HG03469 (cell line): ENCODE measurements around the gene SEC11A.
A peak's percentile ranks its signal among the peaks of the same experiment; 100 is the strongest.
"Not testable (repeated sequence)": the region's sequence is repeated elsewhere in the genome, so short reads cannot be mapped to it uniquely, and the experiment has no call there.

Experiments
- ATAC-seq: cut with Tn5 transposase; IDR thresholded peaks from one replicate; pipeline ENCODE4 v1.9.1; 2021; ENCODE audit warnings: mild to moderate bottlenecking, moderate library complexity, moderate number of reproducible peaks; ENCODE audit not compliant: unreplicated experiment

Gene SEC11A

DNA sequence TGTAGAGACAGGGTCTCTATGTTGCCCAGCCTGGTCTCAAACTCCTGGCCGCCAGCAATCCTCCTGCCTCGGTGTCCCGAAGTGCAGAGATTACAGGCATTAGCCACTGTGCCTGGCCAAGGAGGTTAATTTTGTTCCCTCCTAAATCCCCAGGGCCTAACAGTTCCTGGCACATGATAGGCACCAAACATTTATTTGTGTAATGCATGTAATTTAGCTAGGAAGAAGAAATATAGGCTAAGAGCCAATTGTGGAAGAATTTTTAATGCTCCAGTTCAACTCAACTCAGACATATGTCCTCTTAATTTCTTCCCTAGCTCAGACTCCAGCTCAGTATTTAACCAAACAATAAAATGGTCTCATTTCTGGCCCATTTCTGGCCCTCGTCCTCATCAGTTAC is 24.8 kb upstream of the SEC11A start:
- no peak for ATAC-seq

DNA sequence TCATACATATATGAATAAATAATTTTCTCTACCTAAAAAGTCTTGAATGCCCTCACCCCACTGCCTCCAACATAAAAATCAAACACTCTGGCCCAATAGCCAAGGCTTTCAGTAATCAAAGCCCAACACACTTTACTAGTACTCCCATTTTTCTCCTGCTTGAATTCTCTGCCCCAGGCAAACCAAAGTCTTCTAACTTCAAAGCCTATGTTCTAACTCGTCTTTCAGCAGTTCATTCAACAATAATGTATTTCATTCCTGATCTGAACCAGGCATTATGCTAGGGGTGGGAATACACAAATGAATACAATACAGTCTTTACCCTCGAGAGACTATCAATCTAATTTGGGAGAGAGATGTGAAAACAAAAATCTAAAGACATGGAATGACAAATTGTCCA is 21.1 kb upstream of the SEC11A start:
- ATAC-seq: no peak

DNA sequence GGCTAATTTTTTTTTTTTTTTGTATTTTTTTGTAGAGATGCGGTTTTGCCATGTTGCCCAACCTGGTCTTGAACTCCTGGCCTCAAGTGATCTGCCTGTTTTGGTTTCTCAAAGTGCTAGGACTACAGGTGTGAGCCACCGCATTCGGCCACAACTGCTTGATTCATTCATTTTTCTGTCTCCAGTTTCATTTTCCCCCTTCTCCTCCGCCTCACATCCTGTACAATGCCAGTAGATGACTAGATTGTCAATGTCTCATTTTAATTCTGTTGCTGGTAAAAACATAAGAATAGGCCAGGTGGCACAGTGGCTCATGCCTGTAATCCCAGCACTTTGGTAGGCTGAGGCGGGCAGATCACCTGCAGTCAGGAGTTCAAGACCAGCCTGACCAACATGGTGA is 20.4 kb upstream of the SEC11A start:
- ATAC-seq: no peak

DNA sequence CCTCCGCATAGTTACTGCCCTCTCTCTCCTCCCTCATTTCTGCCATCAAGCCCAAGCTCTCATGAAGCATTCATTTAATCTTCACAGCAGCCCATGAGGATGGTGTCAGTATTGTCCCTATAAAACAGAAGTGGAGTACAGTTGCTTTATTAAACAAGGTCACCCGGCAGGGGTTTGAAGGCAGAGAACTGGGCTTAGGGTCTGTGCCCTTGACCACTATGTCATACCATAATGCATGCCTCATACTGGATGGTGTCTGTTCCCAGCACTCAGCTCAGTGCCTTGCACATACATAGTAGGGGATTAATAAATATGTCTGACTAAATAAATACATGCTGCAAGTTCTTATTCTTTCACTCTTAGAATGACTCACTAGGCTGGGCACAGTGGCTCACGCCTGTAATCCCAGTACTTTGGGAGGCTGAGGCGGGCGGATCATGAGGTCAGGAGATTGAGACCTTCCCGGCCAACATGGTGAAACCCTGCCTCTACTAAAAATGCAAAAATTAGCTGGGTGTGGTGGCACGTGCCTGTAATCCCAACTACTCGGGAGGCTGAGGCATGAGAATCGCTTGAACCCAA is 19.6 kb upstream of the SEC11A start:
- ATAC-seq: peak; percentile 34

DNA sequence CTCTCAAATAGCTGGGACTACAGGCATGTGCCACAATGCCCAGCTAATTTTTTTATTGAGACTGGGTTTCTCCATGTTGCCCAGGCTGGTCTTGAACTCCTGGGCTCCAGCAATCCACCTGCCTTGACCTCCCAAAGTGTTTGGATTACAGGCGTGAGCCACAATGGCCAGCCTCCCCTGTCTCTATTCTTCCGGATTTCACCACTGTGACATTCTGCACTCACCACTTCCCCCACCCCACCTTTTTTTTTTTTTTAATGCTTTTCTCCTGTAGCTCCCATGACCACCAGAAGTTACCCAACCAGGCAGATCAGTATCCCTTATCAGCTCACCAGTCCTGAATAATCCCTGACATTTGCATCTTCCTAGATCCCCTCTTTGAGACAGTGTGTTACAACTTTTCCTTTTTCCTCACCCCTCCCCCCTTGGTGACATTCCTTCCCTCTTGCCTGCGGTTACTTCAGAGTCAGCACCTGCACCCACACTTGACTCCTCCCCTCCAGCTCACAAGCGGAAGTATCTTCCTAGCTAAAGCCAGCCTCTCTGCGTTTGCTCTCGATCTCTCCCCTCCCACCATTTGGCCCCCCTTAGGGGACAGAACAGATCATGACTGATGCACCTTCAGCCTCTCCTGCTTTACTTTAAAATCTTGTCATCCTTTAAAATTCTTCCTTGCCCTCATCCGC is 19.0 kb upstream of the SEC11A start:
- ATAC-seq: peak; percentile 56

DNA sequence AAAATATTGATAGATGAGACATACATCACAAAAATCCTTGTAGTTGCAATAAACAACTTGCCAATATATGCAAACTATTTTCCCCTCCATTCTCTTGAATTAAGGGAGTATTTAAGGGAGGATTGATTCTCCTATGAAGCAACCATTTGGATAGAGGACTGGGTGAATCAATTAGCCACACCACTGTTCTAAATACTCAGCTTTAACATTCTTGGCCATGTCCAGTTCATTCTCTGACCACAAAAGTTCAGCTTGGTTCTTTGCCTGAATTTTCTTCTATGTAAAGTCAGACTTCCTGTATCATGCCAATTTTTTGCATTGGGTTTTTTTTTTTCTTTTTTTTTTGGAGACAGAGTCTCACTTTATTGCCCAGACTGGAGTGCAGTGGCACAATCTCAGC is 15.8 kb upstream of the SEC11A start:
- ATAC-seq: no peak

DNA sequence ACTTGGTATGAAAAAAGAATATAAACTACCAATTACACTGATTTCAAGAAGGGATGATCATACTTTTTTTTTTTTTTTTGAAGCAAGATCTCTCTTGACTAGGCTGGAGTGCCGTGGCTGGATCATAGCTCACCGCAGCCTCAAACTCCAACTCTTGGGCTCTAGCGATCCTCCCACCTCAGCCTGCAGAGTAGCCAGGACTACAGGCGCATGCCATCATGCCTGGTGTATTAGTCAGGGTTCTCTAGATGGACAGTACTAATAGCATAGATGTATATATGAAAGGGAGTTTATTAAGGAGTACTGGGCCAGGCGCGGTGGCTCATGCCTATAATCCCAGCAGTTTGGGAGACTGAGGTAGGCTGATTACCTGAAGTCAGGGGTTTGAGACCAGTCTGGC is 11.5 kb upstream of the SEC11A start:
- ATAC-seq: no peak

DNA sequence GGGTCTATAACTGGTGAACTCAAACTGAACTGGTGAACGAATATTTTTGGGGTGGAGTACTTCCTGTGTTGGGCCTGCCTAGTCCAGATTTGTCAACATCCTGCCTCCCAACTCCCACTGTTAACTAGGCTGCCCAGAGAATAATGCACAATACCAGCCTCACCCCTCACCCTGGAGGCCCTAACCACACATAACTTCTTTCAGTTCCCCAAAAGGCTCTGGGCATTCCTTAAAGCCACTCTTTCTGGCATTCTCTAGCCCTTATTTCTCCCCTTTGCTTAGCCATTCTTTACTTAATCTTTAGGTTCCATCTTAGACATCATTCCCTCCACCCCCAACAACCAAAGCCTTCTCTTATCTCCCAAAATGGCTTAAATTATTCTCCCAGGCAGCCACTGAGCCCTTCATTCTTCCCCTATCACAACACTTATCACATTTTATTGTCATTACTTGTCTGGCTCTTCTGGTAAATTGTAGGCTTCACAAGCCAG is 9.1 kb upstream of the SEC11A start:
- ATAC-seq: no peak

DNA sequence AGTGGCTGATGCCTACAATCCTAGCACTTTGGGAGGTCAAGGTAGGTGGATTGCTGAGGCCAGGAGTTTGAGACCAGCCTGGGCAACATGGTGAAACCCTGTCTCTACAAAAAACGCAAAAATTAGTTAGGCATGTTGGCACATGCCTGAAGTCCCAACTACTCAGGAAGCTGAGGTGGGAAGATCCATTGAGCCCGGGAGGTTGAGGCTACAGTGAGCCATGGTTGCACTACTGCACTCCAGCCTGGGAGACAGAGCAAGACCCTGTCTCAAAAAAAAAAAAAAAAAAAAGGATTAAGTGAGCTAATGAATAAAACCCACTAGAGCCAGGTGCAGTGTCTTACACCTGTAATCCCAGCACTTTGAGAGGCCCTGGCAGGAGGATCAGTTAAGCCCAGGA is 6.7 kb upstream of the SEC11A start:
- ATAC-seq: no peak

DNA sequence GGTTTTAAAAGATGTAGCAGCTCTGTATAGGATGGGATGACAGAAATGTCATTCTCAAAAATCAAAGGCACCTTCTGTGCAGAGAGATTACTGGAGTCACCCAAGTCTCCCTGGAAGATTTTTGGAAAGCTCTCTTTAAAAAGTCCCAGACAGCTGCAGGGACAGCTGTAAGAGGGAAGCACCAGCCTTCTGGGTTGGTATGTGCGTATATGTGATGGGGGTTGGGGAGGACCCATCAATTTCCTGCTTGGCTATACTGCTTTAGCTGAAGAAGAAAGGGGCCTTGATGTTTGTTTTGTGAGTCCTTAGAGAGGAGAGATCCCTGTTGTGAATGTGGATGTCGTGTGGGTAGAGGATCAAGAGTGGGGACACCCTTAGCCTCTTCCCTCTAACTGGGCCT is 5.4 kb upstream of the SEC11A start:
- ATAC-seq: no peak

DNA sequence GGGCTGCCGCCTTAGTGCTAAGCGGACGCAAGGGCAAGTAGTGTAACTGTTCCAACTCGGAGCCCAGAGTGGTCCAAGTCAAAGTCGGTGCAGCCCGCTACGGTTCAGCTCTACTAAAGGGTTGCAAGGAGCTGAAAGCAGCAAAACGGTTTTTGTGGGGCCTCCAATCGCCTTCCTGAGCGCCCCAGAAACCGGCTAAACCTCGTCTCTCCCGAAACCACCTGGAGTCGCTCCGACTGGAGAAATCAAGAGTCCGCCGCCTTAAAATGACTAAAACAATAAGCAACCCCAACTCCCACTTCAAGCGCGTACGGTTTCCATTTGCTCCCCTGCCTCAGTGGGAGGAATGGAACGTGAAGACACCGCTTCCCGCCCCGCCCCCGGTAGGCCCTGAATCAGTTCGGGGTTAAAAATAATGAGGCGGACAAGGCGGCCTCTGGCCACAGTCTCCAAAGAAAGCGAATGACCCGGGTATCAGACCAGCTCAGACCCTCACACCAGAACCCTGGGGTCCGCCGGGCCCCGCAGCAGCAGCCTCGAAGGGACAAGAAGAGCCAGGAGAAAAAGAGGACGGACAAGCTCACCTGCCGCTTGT is 401 bp downstream of the SEC11A start:
- no peak for ATAC-seq

DNA sequence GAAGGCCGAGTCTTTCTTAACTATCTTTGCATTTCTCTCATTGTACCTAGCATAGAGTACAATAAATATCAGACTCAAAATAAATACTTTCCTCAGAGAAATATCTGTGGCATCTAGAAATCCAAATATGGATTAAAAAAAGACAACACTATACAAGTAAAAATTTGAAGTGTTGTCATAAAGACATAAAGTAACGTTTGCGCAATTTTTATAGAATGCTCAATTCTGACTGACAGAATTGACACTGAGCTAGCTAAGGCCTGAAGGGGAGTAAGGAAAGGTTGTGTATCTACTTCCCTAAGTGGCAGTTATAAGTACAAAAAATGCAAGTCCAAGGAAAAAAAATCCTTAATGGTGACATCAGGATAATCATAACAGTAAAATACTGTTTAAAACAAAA is 1.1 kb downstream of the SEC11A start:
- ATAC-seq: no peak

DNA sequence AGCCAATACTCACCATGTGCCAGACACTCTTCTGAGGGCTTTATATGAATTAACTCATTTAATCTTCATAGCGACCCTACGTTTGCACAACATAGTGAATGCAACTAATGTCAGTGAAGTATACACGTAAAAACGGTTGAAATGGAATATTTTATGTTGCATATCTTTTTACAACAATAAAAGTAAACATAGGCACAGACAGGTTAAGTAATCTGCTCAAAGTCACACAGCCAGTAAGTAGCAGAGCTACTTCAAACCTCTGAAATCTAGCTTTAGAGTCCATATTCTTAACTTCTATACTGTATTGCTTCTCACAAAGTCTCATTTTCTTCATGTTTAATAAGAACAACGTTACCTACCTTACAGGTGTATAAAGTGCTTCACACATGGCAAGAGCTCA is 1.6 kb downstream of the SEC11A start:
- no peak for ATAC-seq

DNA sequence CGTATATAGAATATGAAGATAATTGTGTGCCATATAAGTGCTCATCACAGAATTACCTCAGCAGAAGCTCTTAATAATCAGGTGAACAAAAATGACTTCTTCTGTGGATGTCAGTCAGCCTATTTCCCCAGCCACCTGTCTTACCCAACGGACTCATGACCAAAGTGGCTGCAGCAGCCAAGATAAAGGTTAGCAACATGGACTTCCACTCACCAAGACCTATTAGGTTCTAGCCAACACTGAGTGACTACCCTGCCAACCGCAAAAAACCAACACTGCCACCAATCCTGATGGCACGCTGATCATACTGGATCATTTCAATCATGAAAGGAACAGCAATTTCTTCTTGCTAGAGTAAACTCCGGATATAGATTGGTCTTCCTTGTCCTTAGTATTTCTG is 12.1 kb downstream of the SEC11A start:
- ATAC-seq: no peak

DNA sequence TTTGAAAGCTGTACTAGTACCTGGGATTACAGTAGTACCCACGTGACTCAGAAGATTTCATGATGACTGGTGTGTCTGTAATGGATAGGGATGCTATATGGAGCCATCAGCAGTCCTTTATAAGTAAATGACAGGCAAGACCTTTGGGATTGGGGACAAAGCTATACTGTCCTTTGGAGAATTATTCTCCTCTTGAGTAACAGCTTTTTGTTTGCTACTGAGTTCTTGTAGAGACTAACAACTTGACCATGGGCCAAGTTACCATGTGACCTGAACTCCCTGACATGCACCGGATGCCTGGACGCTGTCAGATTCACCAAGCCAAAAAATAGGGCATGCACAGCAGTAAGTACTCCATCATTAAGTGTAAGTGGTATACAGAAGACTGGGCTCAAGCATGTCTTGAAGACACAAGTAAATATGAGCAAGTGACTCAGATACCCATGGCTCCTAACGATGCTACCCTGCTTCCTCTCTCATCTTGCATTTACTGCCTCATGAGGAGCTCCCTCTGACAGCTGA is 12.9 kb downstream of the SEC11A start:
- ATAC-seq: no peak

DNA sequence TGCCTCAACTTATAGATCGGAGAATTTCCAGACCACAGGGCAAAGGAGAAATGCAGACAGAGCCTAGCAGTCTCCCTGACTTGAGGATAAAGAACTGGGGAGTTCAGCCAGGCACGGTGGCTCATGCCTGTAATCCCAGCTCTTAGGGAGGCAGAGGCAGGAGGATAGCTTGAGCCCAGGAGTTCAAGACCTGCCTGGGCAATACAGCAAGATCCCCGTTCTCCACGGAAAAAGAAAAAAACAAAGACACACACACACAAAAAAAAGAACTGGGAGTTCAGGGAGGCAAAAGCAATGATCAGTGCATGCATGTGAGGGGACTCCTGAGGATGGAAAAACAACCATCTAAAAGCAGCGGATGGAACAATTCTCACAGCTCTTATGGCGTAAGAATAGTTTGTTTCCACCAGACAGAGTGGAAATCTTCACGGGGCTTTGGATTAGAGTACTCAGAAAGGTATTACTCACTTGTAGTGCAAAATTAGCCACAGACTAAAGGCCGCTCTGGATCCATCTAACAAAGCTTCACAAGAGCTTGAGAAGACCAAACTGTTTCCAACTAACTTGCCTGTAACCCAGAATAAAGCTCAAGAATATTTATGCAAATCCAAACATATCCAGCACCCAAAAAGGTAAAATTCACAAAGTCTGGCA is 16.3 kb downstream of the SEC11A start:
- no peak for ATAC-seq

DNA sequence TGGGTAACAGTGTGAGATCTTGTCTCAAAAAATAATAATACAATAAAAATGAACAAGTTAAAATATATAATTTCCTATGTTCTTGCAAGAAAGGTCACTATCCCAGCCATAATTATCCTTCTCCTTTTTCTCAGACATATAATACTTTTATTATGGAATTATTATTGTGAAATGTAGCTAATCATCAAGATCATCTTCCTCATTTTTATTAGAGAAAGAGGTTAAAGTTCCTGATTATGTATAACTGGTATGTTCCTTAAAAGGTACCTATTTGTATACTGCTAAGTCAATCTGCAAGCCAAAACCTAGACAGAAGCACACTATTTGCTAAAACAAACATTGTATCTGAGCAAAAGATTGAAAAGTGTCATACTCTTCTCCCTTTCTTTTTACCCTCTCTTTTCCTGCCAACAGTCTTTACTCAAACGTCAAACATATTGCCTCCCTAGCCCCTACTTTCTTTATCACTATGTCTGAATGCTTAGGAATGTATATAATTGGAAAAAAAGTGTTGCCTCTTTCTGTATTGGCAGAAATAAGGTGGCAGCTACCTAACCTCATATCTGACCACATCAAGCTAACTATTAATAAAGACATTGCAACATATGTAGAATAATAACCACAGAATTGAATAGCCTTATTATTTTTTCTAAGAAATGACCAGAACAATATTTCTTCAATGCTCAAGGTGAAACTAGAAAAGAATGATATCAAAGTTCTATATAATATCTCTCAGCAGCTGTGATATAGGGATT is 18.5 kb downstream of the SEC11A start:
- ATAC-seq: no peak

DNA sequence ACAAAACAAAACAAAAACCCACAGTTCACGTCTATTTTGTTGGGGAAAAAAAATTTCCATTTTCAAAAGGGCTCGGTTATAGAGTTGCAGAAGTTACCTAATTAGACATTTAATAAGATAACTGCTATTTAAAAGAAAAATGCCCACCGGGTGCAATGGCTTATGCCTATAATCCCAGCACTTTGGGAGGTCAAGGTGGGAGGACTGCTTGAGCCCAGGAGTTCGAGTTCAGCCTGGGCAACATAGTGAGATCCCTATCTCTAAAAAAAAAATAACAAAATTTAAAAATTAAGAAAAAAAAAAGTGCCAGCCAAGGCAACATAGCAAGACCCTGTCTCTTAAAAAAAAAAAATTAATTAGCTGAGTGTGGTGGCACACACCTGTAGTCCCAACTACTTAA is 19.2 kb downstream of the SEC11A start:
- no peak for ATAC-seq

DNA sequence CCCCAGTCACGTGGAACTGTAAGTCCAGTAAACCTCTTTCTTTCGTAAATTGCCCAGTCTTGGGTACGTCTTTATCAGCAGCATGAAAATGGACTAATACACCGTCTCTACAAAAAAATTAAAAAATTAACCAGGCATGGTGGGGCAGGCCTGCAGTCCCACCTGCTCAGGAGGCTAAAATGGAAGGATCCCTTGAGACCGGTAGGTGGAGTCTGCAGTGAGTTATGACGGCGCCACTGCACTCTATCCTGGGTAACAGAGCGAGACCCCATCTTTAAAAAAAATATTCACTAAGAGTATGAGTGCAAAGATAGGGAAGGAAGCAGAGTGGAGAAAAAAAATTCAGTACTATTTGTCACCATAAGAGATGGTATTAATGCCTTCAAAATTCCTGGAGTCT is 25.6 kb downstream of the SEC11A start:
- no peak for ATAC-seq

DNA sequence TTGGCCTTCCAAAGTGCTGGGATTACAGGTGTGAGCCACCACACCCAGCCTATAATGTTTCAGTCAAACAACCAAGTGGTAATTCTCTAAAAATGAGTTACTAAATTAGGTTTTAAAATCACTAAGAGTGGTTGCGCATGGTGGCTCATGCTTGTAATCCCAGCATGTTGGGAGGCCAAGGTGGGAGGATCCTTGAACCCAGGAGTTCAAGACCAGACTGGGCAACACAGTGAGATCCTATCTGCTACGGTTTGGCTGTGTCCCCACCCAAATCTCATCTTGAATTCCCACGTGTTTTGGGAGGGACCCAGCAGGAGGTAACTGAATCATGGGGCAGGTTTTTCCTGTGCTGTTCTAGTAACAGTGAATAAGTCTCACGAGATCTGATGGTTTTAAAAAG is 26.1 kb downstream of the SEC11A start:
- no peak for ATAC-seq

DNA sequence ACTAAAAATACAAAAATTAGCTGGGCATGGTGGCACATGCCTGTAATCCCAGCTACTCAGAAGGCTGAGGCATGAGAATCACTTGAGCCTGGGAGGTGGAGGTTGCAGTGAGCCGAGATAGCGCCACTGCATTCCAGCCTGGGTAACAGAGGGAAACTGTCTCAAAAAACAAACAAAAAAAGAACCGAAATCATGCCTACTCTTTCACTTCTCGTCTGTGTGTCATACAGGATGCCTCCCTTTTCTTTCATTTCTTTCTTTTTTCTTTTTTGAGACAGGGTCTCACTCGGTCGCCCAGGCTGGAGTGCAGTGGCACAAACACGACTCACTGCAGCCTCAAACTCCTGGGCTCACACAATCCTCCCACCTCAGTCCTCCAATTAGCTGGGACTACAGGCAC is 29.5 kb downstream of the SEC11A start:
- not testable (repeated sequence) for ATAC-seq
